Measurements from ENCODE around the gene LRRC70.

LRRC70 gene

DNA sequence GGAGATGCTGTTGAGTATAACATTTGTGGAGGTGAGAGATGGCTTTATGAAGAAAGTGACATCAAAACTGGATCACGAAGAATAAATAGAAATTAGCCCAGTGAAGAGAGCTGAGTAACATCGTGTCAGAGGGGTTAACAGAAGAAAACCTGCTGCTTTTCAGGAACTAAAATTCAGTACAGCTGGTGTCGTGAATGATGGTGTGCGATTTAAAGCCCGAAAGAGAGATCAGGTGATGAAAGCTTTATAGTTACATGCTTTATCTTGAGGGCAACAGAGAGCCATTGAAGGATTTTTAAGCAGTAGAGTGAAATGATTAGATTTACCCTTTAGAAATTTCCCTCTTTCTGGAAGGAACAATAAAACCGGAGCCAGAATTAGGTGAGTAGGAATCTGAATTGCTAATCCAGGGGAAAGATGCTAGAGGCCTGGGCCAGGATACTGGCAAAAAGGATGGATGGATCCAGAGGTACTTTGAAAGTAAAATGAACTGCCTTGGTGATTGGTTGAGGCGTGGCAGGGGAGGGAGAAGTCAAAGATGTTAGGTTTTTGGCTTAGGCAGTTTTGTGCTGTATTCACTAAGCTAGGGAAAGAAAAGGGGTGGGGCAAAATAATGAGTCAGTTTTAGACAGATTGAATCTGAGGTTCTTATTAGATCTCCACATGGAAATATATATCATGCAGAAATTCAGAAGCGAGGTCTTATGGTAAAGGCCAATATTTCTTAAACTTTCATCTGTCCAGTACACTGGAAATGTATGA, 3.4 kb downstream of the LRRC70 start:
- H3K27ac ChIP-seq (ENCODE audit: low read depth, low read length), result no peak overlapping the region
- H2AFZ ChIP-seq (ENCODE audit: low read depth, low read length, severe bottlenecking), result no peak overlapping the region
- no peak overlapping the region for H3K4me2 ChIP-seq (ENCODE audit: low read depth, low read length, poor library complexity, severe bottlenecking)
- no peak overlapping the region for H3K9ac ChIP-seq (ENCODE audit: low read length)
- H3K79me2 ChIP-seq (ENCODE audit: insufficient read depth, low read length), result no peaks in the 10 kb centered on the region
- TF ChIP-seq, protein P1, sequence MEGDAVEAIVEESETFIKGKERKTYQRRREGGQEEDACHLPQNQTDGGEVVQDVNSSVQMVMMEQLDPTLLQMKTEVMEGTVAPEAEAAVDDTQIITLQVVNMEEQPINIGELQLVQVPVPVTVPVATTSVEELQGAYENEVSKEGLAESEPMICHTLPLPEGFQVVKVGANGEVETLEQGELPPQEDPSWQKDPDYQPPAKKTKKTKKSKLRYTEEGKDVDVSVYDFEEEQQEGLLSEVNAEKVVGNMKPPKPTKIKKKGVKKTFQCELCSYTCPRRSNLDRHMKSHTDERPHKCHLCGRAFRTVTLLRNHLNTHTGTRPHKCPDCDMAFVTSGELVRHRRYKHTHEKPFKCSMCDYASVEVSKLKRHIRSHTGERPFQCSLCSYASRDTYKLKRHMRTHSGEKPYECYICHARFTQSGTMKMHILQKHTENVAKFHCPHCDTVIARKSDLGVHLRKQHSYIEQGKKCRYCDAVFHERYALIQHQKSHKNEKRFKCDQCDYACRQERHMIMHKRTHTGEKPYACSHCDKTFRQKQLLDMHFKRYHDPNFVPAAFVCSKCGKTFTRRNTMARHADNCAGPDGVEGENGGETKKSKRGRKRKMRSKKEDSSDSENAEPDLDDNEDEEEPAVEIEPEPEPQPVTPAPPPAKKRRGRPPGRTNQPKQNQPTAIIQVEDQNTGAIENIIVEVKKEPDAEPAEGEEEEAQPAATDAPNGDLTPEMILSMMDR (IDR thresholded peaks at IDR 0.05; ENCODE audit: insufficient read depth, low read length, poor library complexity, severe bottlenecking), result no peak
- no peak for TF ChIP-seq EZH2phosphoT487 (conservative IDR thresholded peaks at IDR 0.05; ENCODE audit: low read length)
- H3K9me3 ChIP-seq (ENCODE audit: insufficient read depth, low read length), result no peaks in the 10 kb centered on the region
- H4K20me1 ChIP-seq (ENCODE audit: low read depth, low read length), result no peaks in the 10 kb centered on the region
- H3K9me2 ChIP-seq (replicated peaks; ENCODE audit: insufficient read depth, low read length), result no peaks in the 10 kb centered on the region
- H3K27me3 ChIP-seq (ENCODE audit: low read length), result no peaks in the 10 kb centered on the region
- H3K36me3 ChIP-seq (ENCODE audit: low read length), result peaks cover under 1% of the 10 kb centered on the region; the same call in 1 of the 2 replicates
- H3F3A ChIP-seq (ENCODE audit: insufficient read depth), result no peaks in the 10 kb centered on the region
- no peak overlapping the region for H3K4me3 ChIP-seq (ENCODE audit: insufficient read depth, low read length, poor library complexity, severe bottlenecking)

DNA sequence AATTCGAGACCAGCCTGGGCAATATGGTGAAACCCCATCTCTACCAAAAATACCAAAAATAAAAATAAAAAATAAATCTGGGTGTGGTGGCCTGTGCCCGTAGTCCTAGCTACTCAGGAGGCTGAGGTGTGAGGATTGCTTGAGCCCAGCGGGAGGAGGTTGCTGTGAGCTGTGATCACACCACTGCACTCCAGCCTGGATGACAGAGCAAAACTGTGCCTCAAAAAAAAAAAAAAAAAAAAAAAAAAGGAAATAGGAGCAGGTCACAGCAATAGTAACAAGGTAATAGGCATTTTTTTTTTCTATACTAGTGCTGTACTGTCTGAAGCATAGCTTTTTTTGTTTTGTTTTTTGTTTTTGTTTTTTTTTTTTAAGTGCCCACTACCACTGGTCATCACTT, 5.8 kb downstream of the LRRC70 start:
- TF ChIP-seq, protein P1 (IDR thresholded peaks at IDR 0.05; ENCODE audit: insufficient read depth, low read length, poor library complexity, severe bottlenecking), result no peak
- Histone ChIP-seq H3K4me2 (ENCODE audit: low read depth, low read length, poor library complexity, severe bottlenecking) (no peak overlapping the region), H3K27me3 (ENCODE audit: low read length) (no peaks in the 10 kb centered on the region), H3K4me3 (ENCODE audit: insufficient read depth, low read length, poor library complexity, severe bottlenecking) (no peak overlapping the region), H3K36me3 (ENCODE audit: low read length) (peaks cover 4% of the 10 kb centered on the region; the same call in 1 of the 2 replicates), H3K79me2 (ENCODE audit: insufficient read depth, low read length) (no peaks in the 10 kb centered on the region), H3K27ac (ENCODE audit: low read depth, low read length) (no peak overlapping the region), H3K9me3 (ENCODE audit: insufficient read depth, low read length) (no peaks in the 10 kb centered on the region), H3K9me2 (replicated peaks; ENCODE audit: insufficient read depth, low read length) (no peaks in the 10 kb centered on the region), H2AFZ (ENCODE audit: low read depth, low read length, severe bottlenecking) (no peak overlapping the region), H4K20me1 (ENCODE audit: low read depth, low read length) (no peaks in the 10 kb centered on the region), H3K9ac (ENCODE audit: low read length) (no peak overlapping the region), H3F3A (ENCODE audit: insufficient read depth) (no peaks in the 10 kb centered on the region)

DNA sequence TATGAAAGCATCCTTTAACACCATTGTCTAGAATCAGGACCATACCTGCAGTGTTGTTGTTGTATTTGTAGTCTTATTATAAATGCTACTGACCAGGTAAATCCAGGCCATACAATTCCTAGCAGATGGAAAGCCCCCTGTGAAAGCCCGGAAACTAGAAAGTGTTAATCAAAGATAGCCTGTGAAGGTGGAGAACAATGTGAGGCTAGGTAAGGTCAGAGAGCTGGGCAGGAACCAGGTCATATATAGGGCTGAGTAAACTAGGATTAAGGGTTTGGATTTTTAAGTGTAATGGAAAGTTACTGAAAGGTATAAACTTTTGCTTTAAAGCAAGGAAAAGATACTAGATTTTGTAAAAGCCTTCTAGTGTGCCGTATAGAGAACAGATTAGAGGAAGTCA, 6.7 kb downstream of the LRRC70 start:
- Histone ChIP-seq H3F3A (ENCODE audit: insufficient read depth) (no peaks in the 10 kb centered on the region), H2AFZ (ENCODE audit: low read depth, low read length, severe bottlenecking) (no peak overlapping the region), H3K9me3 (ENCODE audit: insufficient read depth, low read length) (no peaks in the 10 kb centered on the region), H3K9ac (ENCODE audit: low read length) (no peak overlapping the region), H4K20me1 (ENCODE audit: low read depth, low read length) (no peaks in the 10 kb centered on the region), H3K9me2 (replicated peaks; ENCODE audit: insufficient read depth, low read length) (no peaks in the 10 kb centered on the region), H3K27me3 (ENCODE audit: low read length) (no peaks in the 10 kb centered on the region), H3K79me2 (ENCODE audit: insufficient read depth, low read length) (no peaks in the 10 kb centered on the region), H3K4me3 (ENCODE audit: insufficient read depth, low read length, poor library complexity, severe bottlenecking) (no peak overlapping the region), H3K36me3 (ENCODE audit: low read length) (peaks cover 4% of the 10 kb centered on the region; the same call in 1 of the 2 replicates), H3K4me2 (ENCODE audit: low read depth, low read length, poor library complexity, severe bottlenecking) (no peak overlapping the region), H3K27ac (ENCODE audit: low read depth, low read length) (no peak overlapping the region)
- TF ChIP-seq EZH2phosphoT487 (conservative IDR thresholded peaks at IDR 0.05; ENCODE audit: low read length), result no peak
- TF ChIP-seq, protein P1 (IDR thresholded peaks at IDR 0.05; ENCODE audit: insufficient read depth, low read length, poor library complexity, severe bottlenecking), result no peak
